Smooth muscle cell (in vitro differentiated cells): Measurements from ENCODE around the gene UBE2F. TPM values are rescaled to one million over a fixed set of nuclear protein-coding genes. Genes with fewer than 3 reads are reported as not detected.
A peak's percentile ranks its signal among the peaks of the same experiment; 100 is the strongest.

Experiments
- DNase-seq: peaks from one replicate; lab custom pipeline; 2025; ENCODE audit not compliant: unreplicated experiment; lab: John Stamatoyannopoulos, UW
- H2AFZ ChIP-seq: fragments of 200-600 bp; sonication (generic); 2 replicates; pipeline ENCODE4 v1.6.0; 2016; ENCODE audit warnings: antibody characterized with exemption, low read depth, mild to moderate bottlenecking
- H3F3A ChIP-seq: fragments of 200-600 bp; sonication (generic); 2 replicates; pipeline ENCODE4 v1.6.0; 2017; ENCODE audit warnings: antibody characterized with exemption, low read depth
- H3K27ac ChIP-seq: fragments of 200-600 bp; sonication (generic); 2 replicates; pipeline ENCODE4 v1.5.1; 2016; ENCODE audit warnings: low read depth, mild to moderate bottlenecking
- H3K27me3 ChIP-seq: fragments of 200-600 bp; sonication (generic); 2 replicates; pipeline ENCODE4 v1.6.1; 2016; ENCODE audit warnings: low read depth, mild to moderate bottlenecking
- H3K36me3 ChIP-seq: fragments of 200-600 bp; sonication (generic); 2 replicates; pipeline ENCODE4 v1.5.1; 2016; ENCODE audit warnings: low read depth
- H3K4me1 ChIP-seq: fragments of 200-600 bp; sonication (generic); 2 replicates; pipeline ENCODE4 v1.5.1; 2016; ENCODE audit warnings: low read depth
- H3K4me2 ChIP-seq: fragments of 200-600 bp; sonication (generic); 2 replicates; pipeline ENCODE4 v1.6.0; 2016; ENCODE audit warnings: mild to moderate bottlenecking
- H3K4me3 ChIP-seq: fragments of 200-600 bp; sonication (generic); 2 replicates; pipeline ENCODE4 v1.5.1; 2016; ENCODE audit warnings: mild to moderate bottlenecking
- H3K79me2 ChIP-seq: fragments of 200-600 bp; sonication (generic); 2 replicates; pipeline ENCODE4 v1.6.0; 2016; ENCODE audit warnings: low read depth, mild to moderate bottlenecking
- H3K9ac ChIP-seq: fragments of 200-600 bp; sonication (generic); 2 replicates; pipeline ENCODE4 v1.6.0; 2016; ENCODE audit warnings: low read depth
- H3K9me3 ChIP-seq: fragments of 200-600 bp; sonication (generic); replicated peaks from 2 replicates; pipeline ENCODE4 v1.5.1; 2016; ENCODE audit warnings: low read depth
- H4K20me1 ChIP-seq: fragments of 200-600 bp; sonication (generic); 2 replicates; pipeline ENCODE4 v1.6.0; 2016; ENCODE audit warnings: low read depth
- WGBS: methylation state at CpG from one replicate; pipeline ENCODE4 v1.1.7; 2016; ENCODE audit warnings: low lambda C conversion rate; 5-methylcytosine and 5-hydroxymethylcytosine counted together
- polyA plus RNA-seq: library from polyadenylated mRNA; unstranded; fragments of >200 nt; fragmentation: Nextera tagmentation; extraction: Ambion mirVana; gene quantifications from 2 replicates; pipeline ENCODE4 v1.2.1, GENCODE V29; 2016
- total RNA-seq: library from RNA; depleted of rRNA; stranded (reverse); fragments of >200 nt; gene quantifications from 2 replicates; pipeline ENCODE4 v1.2.3, GENCODE V29; 2014
- TF ChIP-seq, protein P1 (sequence below): fragments of 200-600 bp; sonication (generic); IDR thresholded peaks from 2 replicates; pipeline ENCODE4 v1.5.1; 2017; ENCODE audit warnings: borderline replicate concordance, mild to moderate bottlenecking, antibody characterized with exemption; ENCODE audit not compliant: insufficient read depth, poor library complexity, severe bottlenecking

The UBE2F gene
- total and polyA plus RNA-seq, 2 experiments from 2014 or later = 52.5 to 94.8 TPM

- DNase-seq = no peak
- Histone ChIP-seq H3K4me3 (no peak overlapping the region), H3K27ac (no peak overlapping the region), H3K27me3 (no peaks in the 10 kb centered on the region), H3K4me2 (no peak overlapping the region), H4K20me1 (no peaks in the 10 kb centered on the region), H3K9ac (no peak overlapping the region), H3K79me2 (no peaks in the 10 kb centered on the region), H3F3A (no peaks in the 10 kb centered on the region), H3K9me3 (no peaks in the 10 kb centered on the region), H3K4me1 (no peaks in the 10 kb centered on the region), H2AFZ (no peak overlapping the region), H3K36me3 (no peaks in the 10 kb centered on the region)
- WGBS = 93% methylated on average over 14 of the region's 14 CpGs
- TF ChIP-seq, protein P1, sequence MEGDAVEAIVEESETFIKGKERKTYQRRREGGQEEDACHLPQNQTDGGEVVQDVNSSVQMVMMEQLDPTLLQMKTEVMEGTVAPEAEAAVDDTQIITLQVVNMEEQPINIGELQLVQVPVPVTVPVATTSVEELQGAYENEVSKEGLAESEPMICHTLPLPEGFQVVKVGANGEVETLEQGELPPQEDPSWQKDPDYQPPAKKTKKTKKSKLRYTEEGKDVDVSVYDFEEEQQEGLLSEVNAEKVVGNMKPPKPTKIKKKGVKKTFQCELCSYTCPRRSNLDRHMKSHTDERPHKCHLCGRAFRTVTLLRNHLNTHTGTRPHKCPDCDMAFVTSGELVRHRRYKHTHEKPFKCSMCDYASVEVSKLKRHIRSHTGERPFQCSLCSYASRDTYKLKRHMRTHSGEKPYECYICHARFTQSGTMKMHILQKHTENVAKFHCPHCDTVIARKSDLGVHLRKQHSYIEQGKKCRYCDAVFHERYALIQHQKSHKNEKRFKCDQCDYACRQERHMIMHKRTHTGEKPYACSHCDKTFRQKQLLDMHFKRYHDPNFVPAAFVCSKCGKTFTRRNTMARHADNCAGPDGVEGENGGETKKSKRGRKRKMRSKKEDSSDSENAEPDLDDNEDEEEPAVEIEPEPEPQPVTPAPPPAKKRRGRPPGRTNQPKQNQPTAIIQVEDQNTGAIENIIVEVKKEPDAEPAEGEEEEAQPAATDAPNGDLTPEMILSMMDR = no peak
These were observed 46.1 kb upstream of the UBE2F start for GRCh38 chr2:237920673-237921072.

DNA sequence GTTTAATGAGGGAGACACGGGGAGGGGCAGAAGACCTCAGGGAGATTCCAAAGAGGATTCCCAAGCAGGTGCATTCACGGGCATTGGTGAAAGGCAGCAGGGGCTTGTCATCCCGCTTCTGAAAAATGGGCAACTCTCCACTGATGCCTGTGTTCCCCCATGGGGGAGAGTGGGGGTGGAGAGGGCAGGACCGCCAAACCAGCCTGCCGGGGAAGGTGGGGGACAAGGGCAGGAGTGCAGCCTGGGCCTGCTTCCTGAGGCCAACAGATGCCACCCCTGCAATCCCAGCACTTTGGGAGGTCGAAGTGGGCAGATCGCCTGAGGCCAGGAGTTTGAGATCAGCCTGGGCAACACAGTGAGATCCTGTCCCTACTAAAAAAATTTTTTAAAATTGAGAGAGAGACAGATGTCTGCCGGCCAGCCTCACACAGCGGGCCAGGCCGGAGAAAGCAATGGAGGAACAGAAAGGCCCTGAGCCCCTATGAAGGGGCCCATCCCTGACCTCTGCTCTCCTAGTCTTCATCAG, 44.8 kb upstream of the UBE2F start:
- DNase-seq = no peak
- H3K79me2 ChIP-seq = no peaks in the 10 kb centered on the region
- H3F3A ChIP-seq = no peaks in the 10 kb centered on the region
- no peak overlapping the region for H3K4me2 ChIP-seq
- no peak overlapping the region for H2AFZ ChIP-seq
- H3K9ac ChIP-seq = no peak overlapping the region
- no peaks in the 10 kb centered on the region for H4K20me1 ChIP-seq
- H3K4me1 ChIP-seq = no peaks in the 10 kb centered on the region
- no peak overlapping the region for H3K27ac ChIP-seq
- no peaks in the 10 kb centered on the region for H3K9me3 ChIP-seq
- H3K4me3 ChIP-seq = no peak overlapping the region
- no peaks in the 10 kb centered on the region for H3K27me3 ChIP-seq
- H3K36me3 ChIP-seq = no peaks in the 10 kb centered on the region
- TF ChIP-seq, protein P1 = no peak
- 89% methylated on average over 10 of the region's 10 CpGs for WGBS

DNA sequence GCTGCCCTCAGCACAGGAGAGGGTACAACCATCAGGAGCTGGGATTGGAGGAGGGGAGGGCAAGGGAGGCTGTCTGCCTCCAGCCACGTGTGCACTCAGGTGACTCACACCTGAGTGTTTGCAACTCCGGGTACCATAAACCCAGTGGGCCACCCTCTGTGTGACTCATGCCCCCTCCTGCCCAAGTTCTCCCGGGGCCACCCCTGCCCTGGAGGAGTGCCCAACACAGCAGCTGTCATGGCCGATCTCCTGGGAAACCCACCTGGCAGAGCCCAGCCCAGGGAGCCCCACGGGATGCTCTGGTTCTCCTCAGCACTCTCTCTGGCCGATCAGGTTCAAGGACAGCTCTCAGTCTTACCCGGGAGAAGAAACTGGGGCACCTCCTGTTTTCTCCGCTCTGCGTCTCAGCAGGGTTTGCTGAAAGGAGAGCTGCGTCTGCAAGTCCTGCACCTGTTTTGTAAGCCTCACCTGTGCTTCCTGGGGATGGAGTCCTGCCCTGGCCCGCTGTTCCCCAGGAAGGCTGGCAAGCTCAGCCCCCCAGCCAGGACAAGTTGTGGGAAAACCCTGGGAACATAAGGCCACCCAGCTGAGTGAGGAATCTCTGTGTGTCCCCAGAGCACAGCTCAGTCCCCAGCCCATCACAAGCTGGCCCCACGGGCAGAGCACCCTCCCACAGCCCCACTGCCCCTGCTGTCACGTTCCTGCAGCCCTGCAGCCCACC, 44.0 kb upstream of the UBE2F start:
- Histone ChIP-seq H3K79me2 (no peaks in the 10 kb centered on the region), H3K4me2 (peak overlapping the region; percentile 79), H3K27ac (no peak overlapping the region), H3K9me3 (no peaks in the 10 kb centered on the region), H3K27me3 (no peaks in the 10 kb centered on the region), H3K4me3 (no peak overlapping the region), H3F3A (no peaks in the 10 kb centered on the region), H3K4me1 (no peaks in the 10 kb centered on the region), H2AFZ (no peak overlapping the region), H3K9ac (no peak overlapping the region), H4K20me1 (no peaks in the 10 kb centered on the region), H3K36me3 (no peaks in the 10 kb centered on the region)
- no peak for DNase-seq
- WGBS = 67% methylated on average over 13 of the region's 13 CpGs
- TF ChIP-seq, protein P1 = no peak
